Neutrophil (primary cell): ENCODE measurements around the gene DCLK1.

Source experiments
- H3K27ac ChIP-seq: fragments of 200-600 bp; sonication (generic); 2 replicates; pipeline ENCODE4 v1.5.1; 2016; ENCODE audit warnings: mild to moderate bottlenecking, moderate library complexity
- H3K27me3 ChIP-seq: fragments of 200-600 bp; sonication (generic); 2 replicates; pipeline ENCODE4 v1.6.0; 2016; ENCODE audit warnings: mild to moderate bottlenecking
- H3K36me3 ChIP-seq: fragments of 200-600 bp; sonication (generic); 2 replicates; pipeline ENCODE4 v1.5.1; 2017
- H3K4me1 ChIP-seq, 2 experiments: fragments of 200-600 bp in 1 of 2; sonication (generic) in 1 of 2; 1 replicate in 1 of 2; 2 replicates in 1 of 2; pipeline versions ENCODE4 v1.5.1 to v1.6.1; 2013 to 2016; ENCODE audit warnings: low read depth in 1 of 2, low read length in 1 of 2, mild to moderate bottlenecking in 1 of 2, moderate library complexity in 1 of 2; ENCODE audit not compliant: control insufficient read depth in 1 of 2, insufficient read depth in 1 of 2
- H3K4me3 ChIP-seq, 2 experiments: fragments of 200-600 bp in 1 of 2; sonication (generic) in 1 of 2; 1 replicate in 1 of 2; 2 replicates in 1 of 2; pipeline ENCODE4 v1.5.1; 2013 to 2016; ENCODE audit warnings: low read depth in 1 of 2, low read length in 1 of 2, mild to moderate bottlenecking in 1 of 2, moderate library complexity in 1 of 2
- H3K9me3 ChIP-seq: fragments of 200-600 bp; sonication (generic); 2 replicates; pipeline ENCODE4 v1.5.1; 2016
- CTCF ChIP-seq: fragments of 200-600 bp; sonication (generic); IDR thresholded peaks from 2 replicates; pipeline ENCODE4 v1.5.1; 2016; ENCODE audit warnings: antibody characterized with exemption

DCLK1 gene

DNA sequence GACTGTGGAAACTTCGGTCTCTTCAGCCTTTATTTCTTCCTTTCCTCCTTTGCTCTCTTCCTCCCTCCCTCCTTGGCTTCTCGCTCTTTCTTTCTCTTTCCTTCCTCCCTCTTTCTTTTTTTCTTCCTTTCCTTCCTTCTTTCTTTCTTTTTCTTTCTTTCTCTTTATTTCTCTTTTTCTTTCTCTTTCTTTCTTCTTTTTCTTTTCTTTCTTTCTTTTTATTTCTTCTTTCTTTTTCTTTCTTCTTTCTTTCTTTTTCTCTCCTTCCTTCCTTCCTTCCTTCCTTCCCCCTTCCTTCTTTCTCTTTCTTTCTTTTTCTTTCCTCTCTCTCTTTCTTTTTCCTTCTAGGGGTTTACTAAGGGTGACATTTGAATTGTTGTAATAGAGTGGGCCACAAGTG lies 364.5 kb downstream of the DCLK1 start:
- H3K36me3 ChIP-seq, result no peaks in the 10 kb centered on the region
- peaks cover under 1% of the 10 kb centered on the region for H3K9me3 ChIP-seq
- no peak for TF ChIP-seq CTCF
- no peaks in the 10 kb centered on the region for H3K27me3 ChIP-seq
- H3K4me1 ChIP-seq, result no peaks in the 10 kb centered on the region
- H3K4me3 ChIP-seq, result no peak overlapping the region
- no peak overlapping the region for H3K27ac ChIP-seq

DNA sequence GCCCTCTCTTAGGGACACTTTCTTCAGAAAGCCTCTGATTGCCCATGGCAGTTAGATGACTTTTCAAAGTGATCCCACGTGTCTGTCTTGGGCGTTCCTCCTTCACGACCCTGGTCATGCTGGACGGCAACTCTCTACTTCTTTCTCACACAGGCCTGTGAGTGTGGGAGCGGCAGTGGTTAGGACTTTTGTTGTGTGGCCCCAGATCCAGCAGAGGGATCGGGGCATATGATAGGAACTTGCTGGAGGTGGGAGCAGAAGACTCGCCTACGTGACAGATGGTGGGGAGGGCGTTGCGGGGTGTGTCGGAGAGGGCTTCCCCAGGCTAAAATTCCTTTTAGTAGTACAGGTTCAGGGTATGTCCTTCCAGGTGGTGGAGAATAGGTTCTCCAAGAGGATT lies 365.2 kb downstream of the DCLK1 start:
- no peaks in the 10 kb centered on the region for H3K36me3 ChIP-seq
- peaks cover 3% of the 10 kb centered on the region for H3K9me3 ChIP-seq
- TF ChIP-seq CTCF, result no peak

GRCh38 chr13:35765366-35765765 lies 365.8 kb downstream of the DCLK1 start:
- no peaks in the 10 kb centered on the region for H3K4me1 ChIP-seq
- no peaks in the 10 kb centered on the region for H3K36me3 ChIP-seq
- H3K9me3 ChIP-seq, result peaks cover 3% of the 10 kb centered on the region
- H3K4me3 ChIP-seq, result no peak overlapping the region
- no peak overlapping the region for H3K27ac ChIP-seq
- H3K27me3 ChIP-seq, result no peaks in the 10 kb centered on the region
- no peak for TF ChIP-seq CTCF

More for the DNA sequence above, 365.2 kb downstream of the DCLK1 start:
- H3K27me3 ChIP-seq, result no peaks in the 10 kb centered on the region
- H3K4me1 ChIP-seq, result no peaks in the 10 kb centered on the region
- no peak overlapping the region for H3K4me3 ChIP-seq
- H3K27ac ChIP-seq, result no peak overlapping the region

- Histone ChIP-seq H3K27ac (no peak overlapping the region), H3K4me3 (no peak overlapping the region), H3K27me3 (no peaks in the 10 kb centered on the region), H3K4me1 (no peaks in the 10 kb centered on the region), H3K9me3 (peaks cover 3% of the 10 kb centered on the region), H3K36me3 (no peaks in the 10 kb centered on the region)
- TF ChIP-seq CTCF, result no peak
These were observed 366.7 kb downstream of the DCLK1 start for GRCh38 chr13:35764326-35765015.

DNA sequence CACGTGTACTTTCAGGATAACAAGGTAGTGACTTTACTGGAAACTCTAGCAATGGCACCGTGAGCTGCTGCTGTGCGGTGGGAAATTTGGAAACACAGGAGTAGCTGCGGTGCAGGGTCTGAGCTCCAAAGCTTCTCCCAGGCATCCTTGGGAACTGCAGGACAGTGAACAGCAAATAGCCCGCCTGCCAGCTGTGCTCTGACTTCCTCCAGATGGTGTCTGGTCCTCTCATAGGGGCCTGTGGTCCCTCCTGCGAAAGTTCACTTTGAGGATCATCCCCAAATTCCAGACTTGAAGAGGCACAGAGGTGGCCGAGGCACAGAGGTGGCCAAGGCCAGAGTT lies 367.4 kb downstream of the DCLK1 start:
- peaks cover 3% of the 10 kb centered on the region for H3K9me3 ChIP-seq
- TF ChIP-seq CTCF, result no peak
- H3K27ac ChIP-seq, result no peak overlapping the region
- no peaks in the 10 kb centered on the region for H3K27me3 ChIP-seq
- H3K36me3 ChIP-seq, result no peaks in the 10 kb centered on the region
- H3K4me3 ChIP-seq, result no peak overlapping the region
- H3K4me1 ChIP-seq, result no peaks in the 10 kb centered on the region
